ENCODE results near the gene TC2N.
"Not testable (repeated sequence)": the region's sequence is repeated elsewhere in the genome, so short reads cannot be mapped to it uniquely, and the experiment has no call there.

The TC2N gene

GRCh38 chr14:91810699-91811098, 56.6 kb downstream of the TC2N start:
- Histone ChIP-seq H4K20me1 (ENCODE audit: insufficient read depth, low read length) (no peaks in the 10 kb centered on the region), H3K4me3 (ENCODE audit: low read depth in 1 of 2, low read length in 2 of 2) (no peak overlapping the region), H3K79me2 (ENCODE audit: insufficient read depth, low read length) (no peaks in the 10 kb centered on the region), H3K9me3 (ENCODE audit: insufficient read depth, low read length, severe bottlenecking) (peaks cover 32% of the 10 kb centered on the region), H3K4me1 (ENCODE audit: insufficient read depth, low read length) (no peaks in the 10 kb centered on the region), H2AFZ (ENCODE audit: low read depth, low read length) (no peak overlapping the region), H3K9ac (ENCODE audit: low read depth, low read length) (no peak overlapping the region), H3K27me3 (ENCODE audit: insufficient read depth, low read length, poor library complexity) (no peaks in the 10 kb centered on the region), H3K27ac (ENCODE audit: low read length) (no peak overlapping the region), H3K36me3 (ENCODE audit: insufficient read depth, low read length) (no peaks in the 10 kb centered on the region), H3K4me2 (ENCODE audit: insufficient read depth, low read length) (no peak overlapping the region)
- DNase-seq, result no peak
- TF ChIP-seq CTCF (IDR thresholded peaks at IDR 0.05; ENCODE audit: borderline replicate concordance, extremely low read depth, low read length, poor library complexity, severe bottlenecking) (no peak), EZH2 (IDR thresholded peaks at IDR 0.05; ENCODE audit: borderline replicate concordance, low read depth, low read length, severe bottlenecking) (no peak)
- ATAC-seq (ENCODE audit: insufficient read depth, low read depth), result no peak

- DNase-seq (no peak), ATAC-seq (ENCODE audit: insufficient read depth, low read depth) (no peak)
- Histone ChIP-seq H3K36me3 (ENCODE audit: insufficient read depth, low read length) (no peaks in the 10 kb centered on the region), H2AFZ (ENCODE audit: low read depth, low read length) (no peak overlapping the region), H3K4me2 (ENCODE audit: insufficient read depth, low read length) (no peak overlapping the region), H3K79me2 (ENCODE audit: insufficient read depth, low read length) (no peaks in the 10 kb centered on the region), H3K27ac (ENCODE audit: low read length) (no peak overlapping the region), H3K9me3 (ENCODE audit: insufficient read depth, low read length, severe bottlenecking) (peaks cover 36% of the 10 kb centered on the region), H3K4me1 (ENCODE audit: insufficient read depth, low read length) (no peaks in the 10 kb centered on the region), H3K4me3 (ENCODE audit: low read depth in 1 of 2, low read length in 2 of 2) (no peak overlapping the region), H3K9ac (ENCODE audit: low read depth, low read length) (no peak overlapping the region), H4K20me1 (ENCODE audit: insufficient read depth, low read length) (no peaks in the 10 kb centered on the region), H3K27me3 (ENCODE audit: insufficient read depth, low read length, poor library complexity) (no peaks in the 10 kb centered on the region)
- no peak for TF ChIP-seq CTCF (IDR thresholded peaks at IDR 0.05; ENCODE audit: borderline replicate concordance, extremely low read depth, low read length, poor library complexity, severe bottlenecking)
- TF ChIP-seq EZH2 (IDR thresholded peaks at IDR 0.05; ENCODE audit: borderline replicate concordance, low read depth, low read length, severe bottlenecking), result no peak
Measured at GRCh38 chr14:91806716-91807115, 60.6 kb downstream of the TC2N start.

- not testable (repeated sequence) for H3K9ac ChIP-seq (ENCODE audit: low read depth, low read length); H3K4me1 ChIP-seq (ENCODE audit: insufficient read depth, low read length); H3K36me3 ChIP-seq (ENCODE audit: insufficient read depth, low read length); H3K27me3 ChIP-seq (ENCODE audit: insufficient read depth, low read length, poor library complexity); H3K27ac ChIP-seq (ENCODE audit: low read length); H3K4me3 ChIP-seq (ENCODE audit: low read depth in 1 of 2, low read length in 2 of 2); H3K4me2 ChIP-seq (ENCODE audit: insufficient read depth, low read length); H3K79me2 ChIP-seq (ENCODE audit: insufficient read depth, low read length); H4K20me1 ChIP-seq (ENCODE audit: insufficient read depth, low read length); DNase-seq; ATAC-seq (ENCODE audit: insufficient read depth, low read depth); H2AFZ ChIP-seq (ENCODE audit: low read depth, low read length)
- H3K9me3 ChIP-seq (ENCODE audit: insufficient read depth, low read length, severe bottlenecking), result peaks cover 36% of the 10 kb centered on the region
Measured at GRCh38 chr14:91806094-91806493, 61.2 kb downstream of the TC2N start.

GRCh38 chr14:91805659-91806058, 61.7 kb downstream of the TC2N start:
- Histone ChIP-seq H3K4me1 (ENCODE audit: insufficient read depth, low read length) (no peaks in the 10 kb centered on the region), H2AFZ (ENCODE audit: low read depth, low read length) (no peak overlapping the region), H3K79me2 (ENCODE audit: insufficient read depth, low read length) (no peaks in the 10 kb centered on the region), H3K27me3 (ENCODE audit: insufficient read depth, low read length, poor library complexity) (no peaks in the 10 kb centered on the region), H3K4me2 (ENCODE audit: insufficient read depth, low read length) (no peak overlapping the region), H3K9me3 (ENCODE audit: insufficient read depth, low read length, severe bottlenecking) (peaks cover 36% of the 10 kb centered on the region), H3K36me3 (ENCODE audit: insufficient read depth, low read length) (no peaks in the 10 kb centered on the region), H3K27ac (ENCODE audit: low read length) (no peak overlapping the region), H3K9ac (ENCODE audit: low read depth, low read length) (no peak overlapping the region), H3K4me3 (ENCODE audit: low read depth in 1 of 2, low read length in 2 of 2) (no peak overlapping the region), H4K20me1 (ENCODE audit: insufficient read depth, low read length) (no peaks in the 10 kb centered on the region)
- no peak for DNase-seq
- no peak for ATAC-seq (ENCODE audit: insufficient read depth, low read depth)
- TF ChIP-seq CTCF (IDR thresholded peaks at IDR 0.05; ENCODE audit: borderline replicate concordance, extremely low read depth, low read length, poor library complexity, severe bottlenecking), result no peak
- TF ChIP-seq EZH2 (IDR thresholded peaks at IDR 0.05; ENCODE audit: borderline replicate concordance, low read depth, low read length, severe bottlenecking), result no peak

All from DND-41 (cell line).